Islet precursor cell (in vitro differentiated cells): ENCODE measurements around the gene WBP1L.
"Not testable (repeated sequence)": the region's sequence is repeated elsewhere in the genome, so short reads cannot be mapped to it uniquely, and the experiment has no call there.

ENCODE experiments used
- DNase-seq: peaks from one replicate; pipeline ENCODE4 v3.0.0-alpha.2; 2018

The WBP1L gene

GRCh38 chr10:102726274-102726673 is 17.5 kb upstream of the WBP1L start:
- DNase-seq, result no peak

GRCh38 chr10:102727037-102727818 is 16.5 kb upstream of the WBP1L start:
- no peak for DNase-seq

GRCh38 chr10:102729029-102730026 is 14.4 kb upstream of the WBP1L start:
- DNase-seq, result peak; percentile 93

- DNase-seq, result no peak
These were observed 12.4 kb upstream of the WBP1L start for GRCh38 chr10:102731222-102731800.

GRCh38 chr10:102732661-102733060 is 11.1 kb upstream of the WBP1L start:
- no peak for DNase-seq

DNA sequence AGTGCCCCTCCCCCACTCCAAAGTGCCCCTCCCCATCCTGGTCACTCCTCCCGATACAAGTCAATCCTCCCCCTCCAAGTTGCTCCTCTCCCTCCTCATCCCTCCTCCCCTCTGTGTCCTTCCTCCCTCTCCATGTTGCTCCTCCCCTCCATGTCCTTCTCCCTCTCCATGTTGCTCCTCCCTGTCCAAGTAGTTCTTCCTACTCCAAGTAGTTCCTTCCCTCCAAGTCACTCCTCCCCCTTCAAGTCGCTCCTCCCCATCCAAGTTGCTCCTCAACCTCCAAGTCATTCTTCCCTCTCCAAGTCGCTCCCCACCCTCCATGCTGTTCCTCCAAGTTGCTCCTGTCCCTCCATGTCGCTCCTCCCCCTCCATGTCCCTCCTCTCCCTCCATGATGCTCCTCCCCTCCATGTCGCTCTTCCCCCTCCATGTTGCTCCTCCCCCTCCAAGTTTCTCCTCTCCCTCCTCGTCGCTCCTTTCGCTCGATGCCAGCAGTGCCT is 8.6 kb upstream of the WBP1L start:
- DNase-seq, result no peak

GRCh38 chr10:102738692-102739121 is 5.0 kb upstream of the WBP1L start:
- no peak for DNase-seq

GRCh38 chr10:102740229-102740628 is 3.5 kb upstream of the WBP1L start:
- no peak for DNase-seq

DNA sequence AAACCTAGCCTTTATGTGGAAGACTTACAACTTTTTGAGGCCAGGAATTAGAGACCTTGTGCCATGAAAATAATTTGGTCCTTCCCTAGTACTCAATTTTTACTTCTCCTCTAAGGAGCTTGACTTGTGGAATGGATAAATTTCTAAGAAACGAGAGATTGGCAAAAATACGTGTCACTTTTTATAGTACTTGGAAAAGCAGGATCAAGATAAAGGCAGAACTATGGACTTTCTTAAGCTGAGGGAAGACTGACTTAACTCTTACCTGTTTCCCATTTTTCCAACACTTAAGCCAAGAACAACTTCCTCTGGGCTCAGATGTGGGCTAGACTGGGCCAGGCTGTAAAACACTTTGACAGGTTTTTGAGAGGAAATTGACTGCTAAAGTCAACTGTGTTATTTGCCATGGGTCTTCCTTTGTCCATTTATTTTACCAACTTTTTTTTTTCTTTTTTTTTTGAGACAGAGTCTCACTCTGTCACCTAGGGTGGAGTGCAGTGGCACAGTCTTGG is 2.0 kb upstream of the WBP1L start:
- DNase-seq, result no peak

DNA sequence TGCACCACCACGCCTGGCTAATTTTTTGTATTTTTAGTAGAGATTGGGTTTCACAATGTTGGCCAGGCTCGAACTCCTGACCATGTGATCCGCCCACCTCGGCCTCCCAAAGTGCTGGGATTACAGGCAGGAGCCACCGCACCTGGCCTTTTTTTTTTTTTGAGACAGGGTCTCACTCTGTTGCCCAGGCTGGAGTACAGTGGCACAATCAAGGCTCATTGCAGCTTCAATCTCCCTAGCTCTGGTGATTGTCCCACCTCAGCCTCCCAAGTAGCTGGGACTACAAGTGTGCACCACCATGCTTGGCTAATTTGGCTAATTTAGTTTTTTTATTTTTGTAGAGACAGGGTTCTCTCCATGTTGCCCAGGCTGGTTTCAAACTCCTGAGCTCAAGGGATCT is 1.4 kb upstream of the WBP1L start:
- DNase-seq, result not testable (repeated sequence)

GRCh38 chr10:102743078-102743587 is 615 bp upstream of the WBP1L start:
- no peak for DNase-seq

DNA sequence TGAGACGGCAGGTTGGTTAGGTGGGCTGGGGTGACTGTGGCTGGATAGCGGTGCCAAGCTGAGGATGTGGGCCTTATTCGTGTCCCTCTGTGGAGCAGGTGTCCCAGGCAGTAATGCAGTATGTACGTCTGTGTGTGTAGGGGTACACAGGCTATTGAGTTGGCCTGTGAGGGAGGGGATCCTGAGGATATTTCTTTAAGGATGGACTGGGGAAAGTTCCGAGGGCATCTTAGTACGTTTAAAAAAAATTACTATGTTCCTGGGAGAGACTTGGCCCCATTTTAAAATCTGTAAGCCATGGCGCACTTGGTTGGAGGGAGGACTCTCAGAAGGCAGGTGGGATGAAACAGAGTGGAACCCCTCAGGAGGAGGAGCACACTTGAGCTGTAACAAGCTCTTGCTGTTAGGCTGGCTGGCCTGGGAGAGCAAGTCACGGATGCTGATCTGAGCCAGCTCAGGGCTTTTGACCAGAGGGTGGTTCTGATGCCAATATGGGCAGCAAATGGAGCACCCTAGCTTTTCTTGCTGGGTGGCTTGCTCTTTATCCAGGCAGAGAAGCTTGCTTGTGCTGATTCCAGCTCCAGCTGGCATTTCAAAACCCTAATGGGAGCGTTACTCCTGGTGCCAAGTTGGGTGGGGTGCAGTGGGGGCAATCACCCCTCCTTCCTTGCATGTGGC is 765 bp downstream of the WBP1L start:
- DNase-seq, result no peak

- no peak for DNase-seq
These were observed 1.4 kb downstream of the WBP1L start for GRCh38 chr10:102745157-102745556.

GRCh38 chr10:102752266-102752930 is 8.7 kb downstream of the WBP1L start:
- no peak for DNase-seq

DNA sequence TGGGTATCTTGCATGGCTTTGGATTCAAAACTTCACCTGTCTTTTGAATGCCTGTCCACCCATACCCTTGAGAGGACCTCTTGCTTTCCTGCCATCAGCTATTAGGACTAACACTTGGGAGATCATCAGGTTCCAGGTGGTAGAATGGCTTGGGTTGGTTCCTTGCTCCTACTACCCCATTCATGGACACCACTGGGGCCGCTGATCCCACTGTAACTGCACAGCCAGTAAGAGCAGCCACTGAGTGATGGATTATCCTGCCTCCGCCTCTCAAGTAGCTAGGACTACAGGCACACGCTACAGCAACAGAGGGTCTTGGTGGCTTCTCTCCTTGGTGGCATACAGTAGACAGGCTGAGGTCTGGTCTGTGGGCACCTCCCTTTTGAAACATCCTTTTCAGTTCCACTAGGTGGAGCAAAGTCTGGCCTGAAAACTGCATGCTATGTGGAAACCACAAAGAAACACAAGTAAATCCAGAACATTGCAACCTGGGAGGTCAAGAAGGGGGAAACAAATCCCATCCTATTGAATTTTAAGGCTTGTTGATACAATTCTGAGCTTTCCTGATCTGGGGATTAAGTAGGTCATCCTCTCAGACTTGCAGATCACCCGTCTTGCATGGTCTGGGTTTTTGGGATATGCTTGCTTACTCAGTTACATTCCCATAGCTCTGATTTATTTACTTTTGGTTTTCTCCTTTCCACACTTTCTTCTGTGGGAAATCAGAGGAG is 9.4 kb downstream of the WBP1L start:
- DNase-seq, result peak; percentile 76

DNA sequence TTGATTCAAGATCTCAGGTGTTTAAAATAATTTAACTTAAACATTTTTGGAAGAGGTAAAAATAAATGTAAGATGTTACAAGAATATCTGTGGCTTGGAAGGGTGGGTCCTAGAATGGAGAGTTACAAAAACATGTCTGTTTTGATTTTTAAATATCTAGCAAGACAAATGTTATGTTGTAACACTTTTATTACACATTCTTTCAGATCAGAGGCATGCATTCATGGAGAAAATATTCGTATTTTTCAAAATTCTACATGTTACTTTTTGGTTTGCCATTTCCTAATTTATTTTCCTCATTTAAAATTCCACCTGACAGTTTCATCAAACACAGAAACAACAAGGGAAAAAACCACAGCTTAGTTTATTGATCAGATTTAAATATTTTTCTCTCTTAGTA is 10.0 kb downstream of the WBP1L start:
- no peak for DNase-seq

DNA sequence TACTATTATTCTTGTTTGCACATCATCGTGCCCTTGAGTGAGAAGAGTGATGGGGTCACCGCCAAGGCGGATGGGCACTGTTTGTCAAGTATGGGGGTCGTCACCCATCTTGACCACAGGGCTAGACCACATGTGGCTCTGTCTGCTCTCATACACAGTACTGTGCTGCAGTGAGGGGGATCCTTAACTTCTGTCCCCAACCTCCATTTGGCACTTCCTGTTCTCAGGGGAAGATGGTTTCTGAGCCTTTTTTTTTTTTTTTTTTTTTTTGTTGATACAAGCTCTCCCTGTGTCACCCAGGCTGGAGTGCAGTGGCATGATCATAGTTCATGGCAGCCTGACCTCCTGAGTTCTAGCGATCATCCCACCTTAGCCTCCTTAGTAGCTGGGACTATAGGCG is 13.6 kb downstream of the WBP1L start:
- DNase-seq, result no peak

GRCh38 chr10:102758240-102758932 is 14.6 kb downstream of the WBP1L start:
- peak; percentile 79 for DNase-seq

- not testable (repeated sequence) for DNase-seq
These were observed 15.2 kb downstream of the WBP1L start for GRCh38 chr10:102758933-102759262.

GRCh38 chr10:102759497-102760210 is 15.9 kb downstream of the WBP1L start:
- DNase-seq, result no peak
